RWPE2 (cell line): ENCODE measurements around the gene RNF212B.
A peak's percentile ranks its signal among the peaks of the same experiment; 100 is the strongest.

ENCODE experiments used
- ATAC-seq: fragments of 200-7000 bp; cut with Tn5 transposase; 3 replicates; pipeline ENCODE4 v1.9.1; 2021; ENCODE audit warnings: low read depth
- DNase-seq: peaks from one replicate; pipeline ENCODE4 v3.0.0-alpha.2; 2020; ENCODE audit warnings: low spot score
- H3K27ac ChIP-seq: fragments of 450-650 bp; 2 replicates; pipeline ENCODE4 v1.5.1; 2017; ENCODE audit warnings: mild to moderate bottlenecking; ENCODE audit not compliant: poor library complexity, severe bottlenecking
- H3K27me3 ChIP-seq: fragments of 250-450 bp; sonication (Bioruptor Pico); 2 replicates; pipeline ENCODE4 v1.5.1; 2021; ENCODE audit warnings: mild to moderate bottlenecking, moderate library complexity; ENCODE audit not compliant: insufficient read depth, poor library complexity, severe bottlenecking
- H3K36me3 ChIP-seq: fragments of 250-450 bp; sonication (Bioruptor Pico); 2 replicates; pipeline ENCODE4 v1.5.1; 2020; ENCODE audit warnings: low read depth, mild to moderate bottlenecking, moderate library complexity
- H3K4me1 ChIP-seq: fragments of 250-450 bp; sonication (Bioruptor Pico); 2 replicates; pipeline ENCODE4 v1.5.1; 2021; ENCODE audit warnings: mild to moderate bottlenecking, moderate library complexity; ENCODE audit not compliant: insufficient read depth, poor library complexity, severe bottlenecking
- H3K4me3 ChIP-seq: fragments of 250-450 bp; sonication (Bioruptor Pico); 2 replicates; pipeline ENCODE4 v1.5.1; 2021; ENCODE audit warnings: mild to moderate bottlenecking, moderate library complexity; ENCODE audit not compliant: severe bottlenecking
- H3K9me3 ChIP-seq: fragments of 250-450 bp; sonication (Bioruptor Pico); 2 replicates; pipeline ENCODE4 v1.5.1; 2021; ENCODE audit warnings: mild to moderate bottlenecking, moderate library complexity; ENCODE audit not compliant: severe bottlenecking
- CTCF ChIP-seq: fragments of 450-650 bp; IDR thresholded peaks from one replicate; pipeline ENCODE4 v1.5.1; 2017; ENCODE audit warnings: mild to moderate bottlenecking, moderate library complexity; ENCODE audit not compliant: poor library complexity, severe bottlenecking

Gene RNF212B

GRCh38 chr14:23308721-23309445, 71.1 kb downstream of the RNF212B start:
- no peaks in the 10 kb centered on the region for H3K27me3 ChIP-seq
- H3K4me3 ChIP-seq, result no peak overlapping the region
- H3K9me3 ChIP-seq, result no peaks in the 10 kb centered on the region
- H3K4me1 ChIP-seq, result peaks cover 16% of the 10 kb centered on the region
- H3K27ac ChIP-seq, result peak overlapping the region; percentile 65
- TF ChIP-seq CTCF, result no peak
- no peak for DNase-seq
- no peak for ATAC-seq
- peaks cover 65% of the 10 kb centered on the region for H3K36me3 ChIP-seq

GRCh38 chr14:23310546-23310945, 72.8 kb downstream of the RNF212B start:
- H3K27me3 ChIP-seq, result no peaks in the 10 kb centered on the region
- no peaks in the 10 kb centered on the region for H3K9me3 ChIP-seq
- H3K27ac ChIP-seq, result no peak overlapping the region
- H3K4me3 ChIP-seq, result no peak overlapping the region
- no peak for DNase-seq
- H3K4me1 ChIP-seq, result peaks cover 16% of the 10 kb centered on the region
- H3K36me3 ChIP-seq, result peaks cover 78% of the 10 kb centered on the region
- TF ChIP-seq CTCF, result no peak
- no peak for ATAC-seq

- peaks cover 7% of the 10 kb centered on the region for H3K4me1 ChIP-seq
- ATAC-seq (no peak), DNase-seq (no peak)
- no peak for TF ChIP-seq CTCF
- no peaks in the 10 kb centered on the region for H3K9me3 ChIP-seq
- H3K4me3 ChIP-seq, result no peak overlapping the region
- peaks cover 63% of the 10 kb centered on the region for H3K36me3 ChIP-seq
- H3K27me3 ChIP-seq, result no peaks in the 10 kb centered on the region
- H3K27ac ChIP-seq, result no peak overlapping the region
Measured at GRCh38 chr14:23316300-23316699, 78.6 kb downstream of the RNF212B start.

GRCh38 chr14:23319746-23320583, 82.2 kb downstream of the RNF212B start:
- H3K9me3 ChIP-seq, result no peaks in the 10 kb centered on the region
- DNase-seq, result no peak
- H3K4me1 ChIP-seq, result peaks cover 13% of the 10 kb centered on the region
- H3K36me3 ChIP-seq, result peaks cover 61% of the 10 kb centered on the region
- peak overlapping the region; percentile 98 for H3K4me3 ChIP-seq
- no peak for ATAC-seq
- no peaks in the 10 kb centered on the region for H3K27me3 ChIP-seq
- no peak for TF ChIP-seq CTCF
- H3K27ac ChIP-seq, result peak overlapping the region; percentile 70
